Activated CD4-positive, CD25-positive, alpha-beta regulatory T cell treated with anti-CD3 and anti-CD28 coated beads, Interleukin-2, amount 50 U/mL, for 72 hours (primary cell): ENCODE measurements around the gene DCHS1.

Source experiments
- DNase-seq: peaks from one replicate; pipeline ENCODE4 v3.0.0; 2021

The DCHS1 gene

GRCh38 chr11:6670202-6670830 is 14.7 kb upstream of the DCHS1 start:
- DNase-seq: no peak

GRCh38 chr11:6667733-6668374 is 12.2 kb upstream of the DCHS1 start:
- no peak for DNase-seq

- no peak for DNase-seq
Observed at GRCh38 chr11:6666302-6667183, 10.9 kb upstream of the DCHS1 start.

- no peak for DNase-seq
Observed at GRCh38 chr11:6664551-6664950, 8.9 kb upstream of the DCHS1 start.

GRCh38 chr11:6663794-6664469 is 8.3 kb upstream of the DCHS1 start:
- no peak for DNase-seq

GRCh38 chr11:6660712-6661111 is 5.1 kb upstream of the DCHS1 start:
- DNase-seq: no peak

GRCh38 chr11:6658647-6659046 is 3.0 kb upstream of the DCHS1 start:
- no peak for DNase-seq

- no peak for DNase-seq
Observed at GRCh38 chr11:6657346-6657745, 1.7 kb upstream of the DCHS1 start.

GRCh38 chr11:6656936-6657335 is 1.3 kb upstream of the DCHS1 start:
- no peak for DNase-seq

GRCh38 chr11:6656584-6656915 is 941 bp upstream of the DCHS1 start:
- no peak for DNase-seq

- no peak for DNase-seq
Observed at GRCh38 chr11:6655020-6655789, 404 bp downstream of the DCHS1 start.

- no peak for DNase-seq
Observed at GRCh38 chr11:6654281-6655019, 1.2 kb downstream of the DCHS1 start.

- DNase-seq: no peak
Observed at GRCh38 chr11:6653656-6654055, 2.0 kb downstream of the DCHS1 start.

GRCh38 chr11:6653097-6653496 is 2.5 kb downstream of the DCHS1 start:
- DNase-seq: no peak

- DNase-seq: no peak
Observed at GRCh38 chr11:6652182-6652581, 3.4 kb downstream of the DCHS1 start.

GRCh38 chr11:6650980-6651379 is 4.6 kb downstream of the DCHS1 start:
- DNase-seq: no peak

GRCh38 chr11:6650104-6650503 is 5.5 kb downstream of the DCHS1 start:
- DNase-seq: no peak

- DNase-seq: no peak
Observed at GRCh38 chr11:6648501-6648900, 7.1 kb downstream of the DCHS1 start.

GRCh38 chr11:6647836-6648235 is 7.8 kb downstream of the DCHS1 start:
- no peak for DNase-seq

- peak; percentile 53 for DNase-seq
Observed at GRCh38 chr11:6646918-6647679, 8.5 kb downstream of the DCHS1 start.

GRCh38 chr11:6646576-6646917 is 9.1 kb downstream of the DCHS1 start:
- no peak for DNase-seq
